ENCODE results near the gene C1orf56.

DNA sequence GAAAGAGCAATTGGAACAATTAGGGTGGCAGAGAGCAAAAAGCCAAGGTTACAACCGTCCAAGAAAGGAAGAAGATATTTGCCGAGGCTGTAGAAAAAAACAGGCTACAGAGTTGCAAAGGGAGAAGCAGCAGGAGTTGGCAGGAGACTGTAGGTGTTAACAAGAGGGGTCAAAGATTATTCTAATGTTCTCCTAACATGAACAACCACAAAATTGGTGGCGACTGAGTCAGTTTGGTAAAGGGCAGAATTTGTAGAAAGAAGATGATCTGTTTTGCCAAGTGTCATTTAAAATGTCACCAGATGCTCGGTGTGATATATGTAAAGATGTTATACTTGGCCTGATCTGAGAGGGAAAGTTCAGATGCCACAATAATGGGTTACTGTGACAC is 39.7 kb upstream of the C1orf56 start:
- TF ChIP-seq POLR2A (IDR thresholded peaks at IDR 0.05) = no peak
- TF ChIP-seq, protein P1, sequence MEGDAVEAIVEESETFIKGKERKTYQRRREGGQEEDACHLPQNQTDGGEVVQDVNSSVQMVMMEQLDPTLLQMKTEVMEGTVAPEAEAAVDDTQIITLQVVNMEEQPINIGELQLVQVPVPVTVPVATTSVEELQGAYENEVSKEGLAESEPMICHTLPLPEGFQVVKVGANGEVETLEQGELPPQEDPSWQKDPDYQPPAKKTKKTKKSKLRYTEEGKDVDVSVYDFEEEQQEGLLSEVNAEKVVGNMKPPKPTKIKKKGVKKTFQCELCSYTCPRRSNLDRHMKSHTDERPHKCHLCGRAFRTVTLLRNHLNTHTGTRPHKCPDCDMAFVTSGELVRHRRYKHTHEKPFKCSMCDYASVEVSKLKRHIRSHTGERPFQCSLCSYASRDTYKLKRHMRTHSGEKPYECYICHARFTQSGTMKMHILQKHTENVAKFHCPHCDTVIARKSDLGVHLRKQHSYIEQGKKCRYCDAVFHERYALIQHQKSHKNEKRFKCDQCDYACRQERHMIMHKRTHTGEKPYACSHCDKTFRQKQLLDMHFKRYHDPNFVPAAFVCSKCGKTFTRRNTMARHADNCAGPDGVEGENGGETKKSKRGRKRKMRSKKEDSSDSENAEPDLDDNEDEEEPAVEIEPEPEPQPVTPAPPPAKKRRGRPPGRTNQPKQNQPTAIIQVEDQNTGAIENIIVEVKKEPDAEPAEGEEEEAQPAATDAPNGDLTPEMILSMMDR (IDR thresholded peaks at IDR 0.05) = no peak

All from heart left ventricle (tissue), 13 donors.